Activated B cell treated with CpG ODN at 0.5 μM for 24 hours (primary cell): Measurements from ENCODE around the gene DTNBP1. TPM values are rescaled to one million over a fixed set of nuclear protein-coding genes. Genes with fewer than 3 reads are reported as not detected.

Experiments used
- ATAC-seq: fragments of 200-7000 bp; cut with Tn5 transposase; one replicate; pipeline ENCODE4 v1.10.0; 2021; ENCODE audit warnings: low read depth, mild to moderate bottlenecking, moderate library complexity
- CTCF ChIA-PET: fragments of 350-600 bp; sonication (Branson Sonifier 250); formaldehyde crosslinking; loops from one replicate; lab custom pipeline; 2021; ENCODE audit warnings: antibody characterized with exemption; lab: Charles Lee
- POLR2A ChIA-PET: fragments of 350-600 bp; sonication (Branson Sonifier 250); formaldehyde crosslinking; loops from one replicate; lab custom pipeline; 2021; ENCODE audit warnings: antibody characterized with exemption; lab: Charles Lee
- DNase-seq: peaks from one replicate; pipeline ENCODE4 v3.0.0; 2022
- H3K27ac Mint-ChIP-seq: one replicate; pipeline ENCODE4 v1.8.0; 2020; ENCODE audit warnings: mixed read lengths
- H3K27me3 Mint-ChIP-seq: one replicate; pipeline ENCODE4 v1.8.0; 2021; ENCODE audit warnings: mixed read lengths
- H3K36me3 Mint-ChIP-seq: one replicate; pipeline ENCODE4 v1.8.0; 2021; ENCODE audit warnings: low read depth, mixed read lengths
- H3K4me1 Mint-ChIP-seq: one replicate; pipeline ENCODE4 v1.8.0; 2021; ENCODE audit warnings: mixed read lengths
- H3K4me3 Mint-ChIP-seq: one replicate; pipeline ENCODE4 v1.8.0; 2020; ENCODE audit warnings: mild to moderate bottlenecking, mixed read lengths
- H3K9me3 Mint-ChIP-seq: one replicate; pipeline ENCODE4 v1.8.0; 2020; ENCODE audit warnings: mixed read lengths
- intact Hi-C: fragments of 100-400 bp; cut with micrococcal nuclease; formaldehyde crosslinking; loops from one replicate; pipeline ENCODE4 v1.15.1; 2024
- total RNA-seq: library from RNA; stranded (reverse); gene quantifications from 2 replicates; pipeline ENCODE4 v1.2.3, GENCODE V29; 2022
- TF ChIP-seq, protein P1 (sequence below): fragments of 200-600 bp; IDR thresholded peaks from one replicate; pipeline ENCODE4 v1.8.0; 2022; ENCODE audit warnings: antibody characterized with exemption, mild to moderate bottlenecking

DTNBP1 gene
- total RNA-seq, 1 donor from 2014 or later, result 50.3 TPM

- TF ChIP-seq, protein P1, sequence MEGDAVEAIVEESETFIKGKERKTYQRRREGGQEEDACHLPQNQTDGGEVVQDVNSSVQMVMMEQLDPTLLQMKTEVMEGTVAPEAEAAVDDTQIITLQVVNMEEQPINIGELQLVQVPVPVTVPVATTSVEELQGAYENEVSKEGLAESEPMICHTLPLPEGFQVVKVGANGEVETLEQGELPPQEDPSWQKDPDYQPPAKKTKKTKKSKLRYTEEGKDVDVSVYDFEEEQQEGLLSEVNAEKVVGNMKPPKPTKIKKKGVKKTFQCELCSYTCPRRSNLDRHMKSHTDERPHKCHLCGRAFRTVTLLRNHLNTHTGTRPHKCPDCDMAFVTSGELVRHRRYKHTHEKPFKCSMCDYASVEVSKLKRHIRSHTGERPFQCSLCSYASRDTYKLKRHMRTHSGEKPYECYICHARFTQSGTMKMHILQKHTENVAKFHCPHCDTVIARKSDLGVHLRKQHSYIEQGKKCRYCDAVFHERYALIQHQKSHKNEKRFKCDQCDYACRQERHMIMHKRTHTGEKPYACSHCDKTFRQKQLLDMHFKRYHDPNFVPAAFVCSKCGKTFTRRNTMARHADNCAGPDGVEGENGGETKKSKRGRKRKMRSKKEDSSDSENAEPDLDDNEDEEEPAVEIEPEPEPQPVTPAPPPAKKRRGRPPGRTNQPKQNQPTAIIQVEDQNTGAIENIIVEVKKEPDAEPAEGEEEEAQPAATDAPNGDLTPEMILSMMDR, result no peak
- no peak overlapping the region for H3K27ac Mint-ChIP-seq
- ATAC-seq (no peak), DNase-seq (no peak)
- intact Hi-C loops, result loop anchor here (10.0 kb wide), 1 partner anchor 1702 kb away; no protein-coding TSS in a partner anchor
- H3K4me1 Mint-ChIP-seq, result peaks cover 8% of the 10 kb centered on the region
- no peaks in the 10 kb centered on the region for H3K9me3 Mint-ChIP-seq
- CTCF ChIA-PET, result no interaction called here
- H3K36me3 Mint-ChIP-seq, result peaks cover 68% of the 10 kb centered on the region
- H3K4me3 Mint-ChIP-seq, result no peak overlapping the region
- no peaks in the 10 kb centered on the region for H3K27me3 Mint-ChIP-seq
- POLR2A ChIA-PET, result no interaction called here
These were observed 166.3 kb downstream of the DTNBP1 start for GRCh38 chr6:15496345-15497131.

GRCh38 chr6:15495375-15495901, 167.4 kb downstream of the DTNBP1 start:
- ChIA-PET CTCF (no interaction called here), POLR2A (no interaction called here)
- intact Hi-C loops, result loop anchor here (10.0 kb wide), 1 partner anchor 1701 kb away; no protein-coding TSS in a partner anchor
- DNase-seq (no peak), ATAC-seq (no peak)
- TF ChIP-seq, protein P1, result no peak
- H3K9me3 Mint-ChIP-seq, result no peaks in the 10 kb centered on the region
- no peak overlapping the region for H3K4me3 Mint-ChIP-seq
- H3K36me3 Mint-ChIP-seq, result peaks cover 63% of the 10 kb centered on the region
- H3K27ac Mint-ChIP-seq, result no peak overlapping the region
- H3K27me3 Mint-ChIP-seq, result no peaks in the 10 kb centered on the region
- peaks cover 16% of the 10 kb centered on the region for H3K4me1 Mint-ChIP-seq

- Mint-ChIP-seq H3K9me3 (no peaks in the 10 kb centered on the region), H3K4me1 (peaks cover 30% of the 10 kb centered on the region), H3K27ac (no peak overlapping the region), H3K27me3 (no peaks in the 10 kb centered on the region), H3K4me3 (no peak overlapping the region), H3K36me3 (peaks cover 61% of the 10 kb centered on the region)
- POLR2A ChIA-PET, result no interaction called here
- intact Hi-C loops, result loop anchor here (5.0 to 10.0 kb wide), 2 partner anchors 246 to 1699 kb away; partner anchors contain the start of gene JARID2
- ATAC-seq (no peak), DNase-seq (no peak)
- CTCF ChIA-PET, result interaction anchor here (0.9 kb wide), 1 partner anchor 712 kb away, joined by 3 read pairs; no protein-coding TSS in a partner anchor
- TF ChIP-seq, protein P1, result no peak
These were observed 169.2 kb downstream of the DTNBP1 start for GRCh38 chr6:15493437-15494168.

DNA sequence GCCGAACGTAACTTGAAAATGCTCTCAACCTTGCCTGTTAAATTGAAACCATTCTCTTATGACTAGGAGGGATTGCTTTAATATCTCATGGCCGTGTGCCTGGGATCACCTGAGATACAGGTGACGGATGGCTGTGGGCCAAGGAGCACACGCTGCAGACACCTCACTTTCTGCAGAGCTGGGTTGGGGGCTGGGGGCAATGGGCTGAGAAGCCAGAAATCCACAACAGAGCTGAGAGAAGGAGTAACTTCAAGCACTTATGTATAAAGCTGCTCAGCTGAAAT, 170.9 kb downstream of the DTNBP1 start:
- intact Hi-C loops, result loop anchor here (1.0 to 10.0 kb wide), 6 partner anchors 131 to 1697 kb away; partner anchors contain the start of gene JARID2
- TF ChIP-seq, protein P1, result no peak
- H3K27me3 Mint-ChIP-seq, result no peaks in the 10 kb centered on the region
- H3K9me3 Mint-ChIP-seq, result no peaks in the 10 kb centered on the region
- peaks cover 61% of the 10 kb centered on the region for H3K36me3 Mint-ChIP-seq
- H3K4me3 Mint-ChIP-seq, result no peak overlapping the region
- ATAC-seq (no peak), DNase-seq (no peak)
- ChIA-PET POLR2A (no interaction called here), CTCF (interaction anchor here (1.0 kb wide), 1 partner anchor 1582 kb away, joined by 3 read pairs; no protein-coding TSS in a partner anchor)
- no peak overlapping the region for H3K27ac Mint-ChIP-seq
- H3K4me1 Mint-ChIP-seq, result peaks cover 30% of the 10 kb centered on the region
